Liver (tissue), 9 donors: ENCODE measurements around the gene SLIT1. TPM values are rescaled to one million over a fixed set of nuclear protein-coding genes. Genes with fewer than 3 reads are reported as not detected.
A peak's percentile ranks its signal among the peaks of the same experiment; 100 is the strongest.

Source experiments
- DNase-seq: peaks from one replicate; pipeline ENCODE4 v3.0.0-alpha.2; 2017; ENCODE audit warnings: low spot score
- H3K27ac ChIP-seq, 2 donors: one replicate each; pipeline ENCODE4 v1.7.0; 2013; ENCODE audit warnings: inconsistent platforms in 2 of 2, low read length in 2 of 2, control low read depth in 1 of 2, low read depth in 1 of 2, mild to moderate bottlenecking in 1 of 2
- H3K27me3 ChIP-seq, 4 donors: one replicate each; pipeline versions ENCODE4 v1.6.1 to v1.7.0; 2013; ENCODE audit warnings: low read length in 3 of 4, inconsistent platforms in 1 of 4, mild to moderate bottlenecking in 1 of 4, moderate library complexity in 1 of 4; ENCODE audit not compliant: control insufficient read depth in 4 of 4, insufficient read depth in 4 of 4
- H3K36me3 ChIP-seq, 4 donors: one replicate each; pipeline versions ENCODE4 v1.6.1 to v1.7.0; 2013; ENCODE audit warnings: low read length in 3 of 4, mild to moderate bottlenecking in 3 of 4, low read depth in 1 of 4, moderate library complexity in 1 of 4; ENCODE audit not compliant: control insufficient read depth in 4 of 4, insufficient read depth in 3 of 4
- H3K4me1 ChIP-seq, 4 donors: one replicate each; pipeline versions ENCODE4 v1.6.1 to v1.7.0; 2013; ENCODE audit warnings: low read length in 3 of 4, mild to moderate bottlenecking in 3 of 4, moderate library complexity in 1 of 4; ENCODE audit not compliant: control insufficient read depth in 4 of 4, insufficient read depth in 4 of 4
- H3K4me3 ChIP-seq, 3 donors: one replicate each; pipeline versions ENCODE4 v1.6.1 to v1.7.0; 2013; ENCODE audit warnings: low read length in 3 of 3, control low read depth in 1 of 3, low read depth in 1 of 3, mild to moderate bottlenecking in 1 of 3
- H3K9ac ChIP-seq, 2 donors: one replicate each; pipeline ENCODE4 v1.7.0; 2013; ENCODE audit warnings: low read length in 2 of 2, mild to moderate bottlenecking in 2 of 2, moderate library complexity in 2 of 2, control low read depth in 1 of 2, low read depth in 1 of 2
- H3K9me3 ChIP-seq, 4 donors: one replicate each; pipeline versions ENCODE4 v1.6.1 to v1.7.0; 2013; ENCODE audit warnings: low read length in 3 of 4; ENCODE audit not compliant: control insufficient read depth in 4 of 4
- CTCF ChIP-seq: fragments of 150-350 bp; IDR thresholded peaks from 2 replicates; pipeline ENCODE4 v1.5.1; 2017; ENCODE audit warnings: improper control_type of control experiment, low read depth, low read length; ENCODE audit not compliant: missing input control
- EGR1 ChIP-seq, 2 donors: IDR thresholded peaks; 2 replicates each; pipeline ENCODE4 v1.6.1; 2016 to 2018; ENCODE audit warnings: antibody characterized with exemption in 2 of 2, low read depth in 2 of 2
- FOXA2 ChIP-seq: IDR thresholded peaks from 2 replicates; pipeline ENCODE4 v1.6.1; 2016; ENCODE audit warnings: antibody characterized with exemption
- HNF4G ChIP-seq: IDR thresholded peaks from 2 replicates; pipeline ENCODE4 v1.6.1; 2016; ENCODE audit warnings: antibody characterized with exemption
- JUND ChIP-seq, 2 donors: IDR thresholded peaks; 2 replicates each; pipeline ENCODE4 v1.6.1; 2016; ENCODE audit warnings: antibody characterized with exemption in 2 of 2
- RAD21 ChIP-seq, 2 donors: IDR thresholded peaks; 2 replicates each; pipeline ENCODE4 v1.6.1; 2016; ENCODE audit warnings: antibody characterized with exemption in 2 of 2, mild to moderate bottlenecking in 2 of 2
- REST ChIP-seq: IDR thresholded peaks from 2 replicates; pipeline ENCODE4 v1.6.1; 2016; ENCODE audit warnings: antibody characterized with exemption, mild to moderate bottlenecking
- SP1 ChIP-seq: IDR thresholded peaks from 2 replicates; pipeline ENCODE4 v1.6.1; 2018; ENCODE audit warnings: antibody characterized with exemption, mild to moderate bottlenecking
- TAF1 ChIP-seq: conservative IDR thresholded peaks from 2 replicates; pipeline ENCODE4 v1.6.1; 2016; ENCODE audit warnings: antibody characterized with exemption, mild to moderate bottlenecking
- ZBTB33 ChIP-seq: IDR thresholded peaks from 2 replicates; pipeline ENCODE4 v1.6.1; 2016; ENCODE audit warnings: antibody characterized with exemption
- WGBS: extraction: QIAGEN DNeasy Blood & Tissue Kit; methylation state at CpG from one replicate; pipeline ENCODE4 v1.1.7; 2013; 5-methylcytosine and 5-hydroxymethylcytosine counted together
- polyA plus RNA-seq, 2 donors: library from polyadenylated mRNA; stranded (reverse) in 1 of 2; unstranded in 1 of 2; fragments of 200-250 nt in 1 of 2; fragments of >200 nt in 1 of 2; fragmentation: Nextera tagmentation in 1 of 2; extraction: Ambion mirVana in 1 of 2; gene quantifications; one replicate each; pipeline versions ENCODE4 v1.2.1 to v1.2.3, GENCODE V29; 2013 to 2015
- total RNA-seq, 2 donors: library from RNA; depleted of rRNA; stranded (reverse); fragments of >200 nt; gene quantifications; one replicate each; pipeline ENCODE4 v1.2.3, GENCODE V29; 2014
- donor health status: healthy.
- donor health status: healthy.
- donor health status: healthy.
- donor health status: healthy.
- donor health status: healthy.

The SLIT1 gene
- total and polyA plus RNA-seq, 4 donors = under 0.01 to 0.14 (median 0.06) TPM

GRCh38 chr10:97210543-97210960 is 24.8 kb upstream of the SLIT1 start:
- H3K36me3 ChIP-seq = no peaks in the 10 kb centered on the region
- 8% methylated on average over 8 of the region's 8 CpGs for WGBS

GRCh38 chr10:97207756-97208346 is 22.1 kb upstream of the SLIT1 start:
- Histone ChIP-seq H3K9ac (no peak overlapping the region), H3K36me3 (no peaks in the 10 kb centered on the region), H3K27ac (no peak overlapping the region), H3K4me1 (no peaks in the 10 kb centered on the region), H3K4me3 (no peak overlapping the region), H3K9me3 (no peaks in the 10 kb centered on the region), H3K27me3 (no peaks in the 10 kb centered on the region)
- DNase-seq = no peak
- 57% methylated on average over 7 of the region's 7 CpGs for WGBS
- TF ChIP-seq TAF1 (no peak), ZBTB33 (no peak), EGR1 (IDR thresholded peaks at IDR 0.05; ENCODE audit: low read depth in 2 of 2) (no peak), JUND (IDR thresholded peaks at IDR 0.05) (no peak), SP1 (no peak), REST (no peak), FOXA2 (no peak)

More at GRCh38 chr10:97210543-97210960, 24.8 kb upstream of the SLIT1 start:
- no peaks in the 10 kb centered on the region for H3K27me3 ChIP-seq
- no peaks in the 10 kb centered on the region for H3K9me3 ChIP-seq
- H3K27ac ChIP-seq = no peak overlapping the region
- TF ChIP-seq CTCF = peak; percentile 90
- peak; percentile 84 to 92 for TF ChIP-seq RAD21 (IDR thresholded peaks at IDR 0.05)
- peak; percentile 35 for TF ChIP-seq REST
- TF ChIP-seq HNF4G = no peak
- H3K4me1 ChIP-seq = no peaks in the 10 kb centered on the region
- peak; percentile 83 for DNase-seq
- no peak overlapping the region for H3K4me3 ChIP-seq
- H3K9ac ChIP-seq = no peak overlapping the region
